K562 (cell line): ENCODE results near the gene CRADD. TPM values are rescaled to one million over a fixed set of nuclear protein-coding genes. Genes with fewer than 3 reads are reported as not detected.
A peak's percentile ranks its signal among the peaks of the same experiment; 100 is the strongest.

ENCODE experiments used
- JUND ChIP-seq, 2 experiments: IDR thresholded peaks; 2 replicates in 1 of 2; 3 replicates in 1 of 2; pipeline ENCODE4 v1.6.1; 2011; ENCODE audit warnings: borderline replicate concordance in 2 of 2, low read depth in 2 of 2, low read length in 2 of 2, improper control_type of control experiment in 1 of 2, missing biosample characterization in 1 of 2, missing genetic modification characterization in 1 of 2, missing genetic modification reagents in 1 of 2
- MTA3 ChIP-seq: fragments of 450-650 bp; formaldehyde crosslinking; IDR thresholded peaks from 2 replicates; pipeline ENCODE4 v1.6.1; 2017; ENCODE audit warnings: mild to moderate bottlenecking, borderline replicate concordance
- NFATC3 ChIP-seq: fragments of 450-650 bp; IDR thresholded peaks from 2 replicates; pipeline ENCODE4 v1.6.1; 2017; ENCODE audit warnings: mild to moderate bottlenecking
- NFRKB ChIP-seq: fragments of 450-650 bp; IDR thresholded peaks from 2 replicates; pipeline ENCODE4 v1.6.1; 2016; ENCODE audit warnings: low read depth
- RBM34 ChIP-seq: fragments of 200-400 bp; formaldehyde crosslinking; IDR thresholded peaks from 2 replicates; pipeline ENCODE4 v1.6.1; 2018; ENCODE audit warnings: low read length, borderline replicate concordance; ENCODE audit not compliant: insufficient read depth
- RFX5 ChIP-seq: IDR thresholded peaks from 2 replicates; pipeline ENCODE4 v1.6.1; 2011; ENCODE audit warnings: low read depth, mild to moderate bottlenecking, improper control_type of control experiment, low read length
- ZNF766 ChIP-seq: fragments of 200-800 bp; sonication (Bioruptor generic); conservative IDR thresholded peaks from 2 replicates; pipeline ENCODE4 v1.6.1; 2016; ENCODE audit warnings: missing genetic modification characterization, missing compliant biosample characterization
- polyA plus RNA-seq, 8 experiments: library from polyadenylated mRNA; depleted of rRNA in 4 of 8; stranded (reverse) in 5 of 8; unstranded in 3 of 8; fragments of >200 nt; fragmentation: Nextera tagmentation in 2 of 8; fragmentation: Illumina TruSeq in 1 of 8; extraction: Ambion mirVana in 2 of 8; extraction: Trizol in 1 of 8; gene quantifications; 2 replicates each; pipeline versions ENCODE4 v1.2.1 to v1.2.3, GENCODE V29; 2011 to 2014; ENCODE audit warnings: inconsistent platforms in 1 of 8, missing spikeins in 1 of 8
- total RNA-seq, 7 experiments: library from RNA; depleted of rRNA in 6 of 7; stranded (reverse); fragments of >200 nt in 6 of 7; fragmentation: Illumina TruSeq in 2 of 7; extraction: Trizol in 2 of 7; gene quantifications; 2 replicates each; pipeline versions ENCODE4 v1.2.1 to v1.2.3, GENCODE V29; 2011 to 2021; ENCODE audit warnings: low replicate concordance in 1 of 7
- TF ChIP-seq, protein P1 (sequence below): sonication (generic); formaldehyde crosslinking; IDR thresholded peaks from 2 replicates; pipeline ENCODE4 v1.8.0; 2022; ENCODE audit warnings: mild to moderate bottlenecking, low read depth, missing genetic modification reagents

CRADD gene
- total and polyA plus RNA-seq, 9 of the 15 experiments (the other 6 are each of a cell fraction or from before 2014, with no cell fraction given), result 20.5 to 41.1 (median 25.9) TPM

- TF ChIP-seq, protein P1, sequence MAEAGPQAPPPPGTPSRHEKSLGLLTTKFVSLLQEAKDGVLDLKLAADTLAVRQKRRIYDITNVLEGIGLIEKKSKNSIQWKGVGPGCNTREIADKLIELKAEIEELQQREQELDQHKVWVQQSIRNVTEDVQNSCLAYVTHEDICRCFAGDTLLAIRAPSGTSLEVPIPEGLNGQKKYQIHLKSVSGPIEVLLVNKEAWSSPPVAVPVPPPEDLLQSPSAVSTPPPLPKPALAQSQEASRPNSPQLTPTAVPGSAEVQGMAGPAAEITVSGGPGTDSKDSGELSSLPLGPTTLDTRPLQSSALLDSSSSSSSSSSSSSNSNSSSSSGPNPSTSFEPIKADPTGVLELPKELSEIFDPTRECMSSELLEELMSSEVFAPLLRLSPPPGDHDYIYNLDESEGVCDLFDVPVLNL, result no peak
- TF ChIP-seq RBM34, result no peak
- TF ChIP-seq NFATC3, result no peak
- TF ChIP-seq MTA3, result no peak
- TF ChIP-seq ZNF766 (CRISPR knock-in tag), result peak; percentile 65; the same call in 1 of the 2 replicates
- no peak for TF ChIP-seq JUND (IDR thresholded peaks at IDR 0.05; ENCODE audit: borderline replicate concordance, low read depth, low read length)
- no peak for TF ChIP-seq JUND (tag; IDR thresholded peaks at IDR 0.05; ENCODE audit: borderline replicate concordance, low read depth, low read length)
- TF ChIP-seq RFX5, result no peak
- peak; percentile 86 for TF ChIP-seq NFRKB
Observed at GRCh38 chr12:93741659-93742109, 64.5 kb downstream of the CRADD start (continued).
